RKO (cell line): ENCODE measurements around the gene DIO2.

Experiments
- DNase-seq: peaks from one replicate; pipeline ENCODE4 v3.0.0-alpha.2; 2016; ENCODE audit warnings: low spot score

The DIO2 gene

GRCh38 chr14:80211153-80212022, at the start of gene DIO2:
Gene DIO2 (minus strand): TSS chr14:80211504. CDS start chr14:80211472, 32 bp downstream.
- no peak for DNase-seq

DNA sequence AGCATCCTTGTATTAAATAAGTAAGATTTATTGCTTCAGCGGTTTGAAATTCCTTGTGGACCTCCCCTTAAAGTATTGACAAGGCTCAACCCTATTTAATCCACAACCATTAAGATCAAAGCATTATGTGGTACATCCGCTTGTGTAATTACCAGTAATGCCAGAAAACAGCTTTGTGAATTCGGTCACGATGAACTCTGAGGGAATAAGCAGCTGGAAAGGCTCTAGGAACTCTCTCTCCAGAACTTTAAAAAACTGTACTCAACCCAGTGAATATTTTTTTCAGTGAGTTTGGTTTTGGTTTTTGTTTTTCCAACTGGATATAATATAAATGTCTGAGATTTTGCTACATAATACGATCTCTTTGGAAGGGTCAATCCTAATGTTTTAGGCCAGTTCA, 49.3 kb upstream of the DIO2 start:
- DNase-seq: no peak

DNA sequence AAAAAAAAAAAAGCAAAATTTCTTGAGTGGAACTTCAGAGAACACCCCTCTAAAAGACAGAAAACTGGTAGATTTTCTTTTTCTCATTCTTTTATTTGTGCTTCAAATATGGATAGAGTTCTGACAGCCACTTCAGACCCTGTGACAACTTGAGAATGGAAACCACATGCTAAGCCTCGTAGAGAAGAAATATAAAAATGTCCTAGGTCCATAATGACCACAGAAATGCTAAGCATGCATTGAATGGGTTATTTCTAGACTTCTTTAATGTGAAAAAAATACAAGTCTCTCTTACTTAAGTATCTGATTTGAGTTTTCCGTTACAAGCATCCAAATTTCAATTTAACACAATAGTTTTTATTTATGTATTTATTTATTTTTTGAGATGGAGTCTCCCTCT, 28.3 kb upstream of the DIO2 start:
- no peak for DNase-seq

DNA sequence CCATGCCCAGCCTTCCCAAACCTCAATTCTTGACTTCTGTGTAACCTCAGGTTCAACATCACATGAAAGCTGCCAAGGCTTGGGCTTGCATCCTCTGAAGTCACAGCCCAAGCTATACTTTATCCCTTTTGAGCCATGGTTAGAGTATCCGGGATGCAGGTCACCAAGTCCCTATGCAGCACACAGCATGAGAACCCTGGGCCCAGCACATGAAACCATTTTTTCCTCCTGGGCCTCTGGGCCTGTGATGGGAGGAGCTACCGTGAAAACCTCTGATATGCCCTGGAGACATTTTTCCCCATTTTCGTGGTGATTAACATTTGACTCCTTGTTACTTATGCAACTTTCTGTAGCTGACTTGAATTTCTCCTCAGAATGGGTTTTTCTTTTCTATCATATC, 25.8 kb upstream of the DIO2 start:
- no peak for DNase-seq

DNA sequence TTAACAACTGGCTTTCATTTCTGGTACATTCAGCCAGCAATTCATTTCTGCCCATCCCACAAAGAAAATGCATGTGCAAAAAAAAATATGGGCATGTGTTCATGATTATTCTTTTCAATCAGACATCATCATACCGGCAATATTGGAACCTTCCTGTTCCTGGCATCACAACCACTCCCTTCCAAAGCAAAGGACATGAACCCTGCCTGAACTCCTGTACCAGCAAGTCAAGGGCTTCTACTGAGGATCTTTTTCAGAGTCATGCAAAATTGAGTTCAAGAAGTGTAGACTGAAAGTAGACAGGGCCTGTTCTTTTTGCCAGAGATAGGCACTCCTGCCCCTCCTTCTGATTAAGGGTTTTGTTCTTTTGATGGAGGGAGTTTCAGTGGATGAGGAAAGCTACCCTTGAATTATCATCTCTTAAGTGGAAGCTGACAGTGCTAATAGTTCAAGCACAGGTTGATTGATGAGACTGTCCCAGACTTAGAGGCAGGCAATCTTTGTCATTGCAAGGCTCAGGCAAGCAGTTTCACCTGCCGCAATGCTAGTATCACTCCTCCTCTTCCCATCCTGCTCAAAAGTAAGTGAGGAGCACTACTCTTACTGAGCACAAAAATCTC, 22.3 kb upstream of the DIO2 start:
- DNase-seq: no peak

DNA sequence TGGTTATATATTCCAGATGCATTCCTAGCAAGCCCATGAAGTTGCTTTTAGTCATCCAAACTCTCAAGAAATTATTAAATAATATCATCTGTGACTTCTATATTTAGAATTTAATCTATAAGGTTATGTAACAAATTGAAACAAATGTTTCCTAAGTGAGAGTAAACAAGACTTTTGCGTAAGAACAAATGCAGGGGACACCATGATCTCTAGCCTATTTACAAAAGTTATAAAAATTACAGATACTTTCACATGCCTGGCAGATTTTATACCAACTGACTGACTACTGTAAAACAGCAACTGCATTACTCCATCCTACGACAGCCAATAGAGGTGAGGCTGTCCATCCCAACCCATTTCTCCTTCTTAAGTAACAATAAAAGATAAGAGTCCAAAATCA, 20.4 kb upstream of the DIO2 start:
- DNase-seq: no peak

- DNase-seq: no peak
Observed at GRCh38 chr14:80223696-80224465, 12.6 kb upstream of the DIO2 start.

- no peak for DNase-seq
Observed at GRCh38 chr14:80216818-80217217, 5.5 kb upstream of the DIO2 start.

DNA sequence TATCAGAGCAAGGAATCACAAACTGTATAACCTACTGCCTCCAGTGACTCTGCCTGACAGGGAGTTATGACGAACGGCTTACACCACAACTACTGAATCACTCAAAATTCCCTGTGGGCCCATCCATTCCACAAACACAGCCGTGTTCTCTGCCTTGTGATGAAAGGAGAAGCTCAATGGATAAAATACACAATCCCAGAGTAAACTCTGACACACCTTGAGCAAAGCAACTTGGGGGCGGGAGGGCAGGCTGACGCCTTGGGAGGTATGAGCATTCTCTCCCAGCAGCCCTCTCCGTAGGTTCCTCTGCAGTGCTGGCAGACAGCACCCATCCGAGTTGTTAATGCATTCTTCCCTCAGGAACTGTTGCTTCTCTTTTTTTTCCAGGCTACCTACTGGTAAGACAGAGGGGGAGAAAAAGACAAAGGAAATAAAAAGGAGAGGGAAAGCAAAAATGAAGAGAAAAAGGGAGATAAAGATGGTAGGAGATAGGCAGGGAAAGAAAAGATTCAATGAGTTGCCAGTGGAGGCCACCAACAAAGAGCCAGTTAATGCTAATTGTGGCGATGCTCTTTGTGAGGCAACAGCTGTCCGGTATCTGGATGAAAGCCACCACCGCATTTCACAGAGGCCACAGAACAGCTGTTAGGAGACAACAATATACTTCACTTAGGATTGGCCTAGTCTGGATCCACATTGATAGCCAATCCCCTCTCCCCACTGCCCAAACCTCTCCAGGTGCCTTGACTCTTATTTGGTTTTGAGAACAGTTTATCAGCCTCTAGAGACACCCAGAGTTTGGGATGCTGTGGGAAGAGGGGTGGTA, 4.7 kb upstream of the DIO2 start:
- DNase-seq: no peak

DNA sequence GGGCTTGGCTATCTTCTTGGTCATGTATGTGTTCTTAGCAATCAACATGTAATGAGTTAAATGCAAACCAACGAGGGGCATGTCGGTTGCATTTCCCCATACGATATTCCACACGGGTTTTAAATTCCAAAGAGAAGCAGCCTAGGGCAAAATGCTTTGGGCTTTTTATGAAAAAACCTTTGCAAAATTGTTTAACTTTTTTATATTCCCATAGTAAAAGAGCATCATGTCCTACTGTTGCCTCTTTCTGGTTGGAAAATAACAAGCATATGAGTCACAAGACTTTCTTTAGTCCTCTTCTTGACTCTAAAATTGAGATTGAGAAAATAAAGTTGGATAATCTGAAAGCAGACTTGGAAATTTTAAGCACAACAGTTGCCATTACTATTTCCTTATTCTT, 3.8 kb upstream of the DIO2 start:
- DNase-seq: no peak

GRCh38 chr14:80213602-80214001, 2.3 kb upstream of the DIO2 start:
- peak; percentile 45 for DNase-seq

DNA sequence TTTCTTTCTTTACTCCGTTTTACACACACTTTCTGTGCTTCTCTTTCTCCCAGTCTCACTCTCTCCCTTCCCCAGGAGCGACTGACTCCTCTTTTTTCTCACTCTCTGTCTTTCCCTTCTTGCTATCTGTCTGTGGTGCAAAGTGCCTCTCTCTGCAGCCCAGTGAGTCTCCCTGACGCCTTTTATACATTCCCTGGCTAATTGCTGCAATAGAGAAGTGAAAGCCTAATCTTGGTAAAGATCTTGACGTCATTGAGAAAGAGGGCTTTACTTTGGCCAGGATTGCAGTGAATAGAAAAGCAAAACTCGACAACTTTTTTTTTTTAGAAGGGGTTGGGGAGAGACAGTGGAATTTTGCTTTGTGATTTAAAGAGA, 706 bp upstream of the DIO2 start:
- no peak for DNase-seq

GRCh38 chr14:80208461-80208860, 2.8 kb downstream of the DIO2 start:
- no peak for DNase-seq

DNA sequence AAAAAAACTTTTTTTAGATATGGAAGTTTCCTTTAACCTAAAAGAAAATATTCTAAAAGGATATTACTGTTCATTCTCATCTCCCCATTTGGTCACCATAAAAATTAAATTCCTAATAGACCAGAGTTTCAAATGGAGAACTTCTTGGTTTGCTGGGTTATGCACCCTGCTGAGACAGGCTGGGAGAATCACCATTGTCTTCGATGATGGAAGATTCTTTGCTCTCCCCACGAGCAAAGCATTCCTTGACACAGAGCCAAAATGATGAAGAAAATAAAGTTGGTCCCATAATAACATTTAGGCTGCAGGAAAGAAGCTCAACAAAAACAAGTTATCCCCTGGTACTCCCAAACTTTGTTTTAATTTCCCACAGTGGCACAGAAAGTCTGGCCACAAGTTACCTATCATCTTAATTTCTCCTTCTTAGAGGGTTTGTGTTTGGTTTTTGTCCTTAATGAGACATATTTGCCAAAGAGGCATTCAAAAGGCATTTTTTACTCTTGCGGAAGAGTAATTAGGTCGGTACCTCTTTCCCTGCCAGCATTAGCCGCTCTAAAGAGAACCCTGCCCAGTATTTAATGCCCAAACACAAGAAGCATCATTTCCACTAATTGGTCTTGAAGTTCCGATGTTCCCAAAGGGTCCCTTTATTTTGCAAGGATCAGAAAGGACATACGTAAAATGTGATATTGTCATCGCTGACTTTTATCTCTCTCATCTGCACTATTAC, 4.8 kb downstream of the DIO2 start:
- no peak for DNase-seq

DNA sequence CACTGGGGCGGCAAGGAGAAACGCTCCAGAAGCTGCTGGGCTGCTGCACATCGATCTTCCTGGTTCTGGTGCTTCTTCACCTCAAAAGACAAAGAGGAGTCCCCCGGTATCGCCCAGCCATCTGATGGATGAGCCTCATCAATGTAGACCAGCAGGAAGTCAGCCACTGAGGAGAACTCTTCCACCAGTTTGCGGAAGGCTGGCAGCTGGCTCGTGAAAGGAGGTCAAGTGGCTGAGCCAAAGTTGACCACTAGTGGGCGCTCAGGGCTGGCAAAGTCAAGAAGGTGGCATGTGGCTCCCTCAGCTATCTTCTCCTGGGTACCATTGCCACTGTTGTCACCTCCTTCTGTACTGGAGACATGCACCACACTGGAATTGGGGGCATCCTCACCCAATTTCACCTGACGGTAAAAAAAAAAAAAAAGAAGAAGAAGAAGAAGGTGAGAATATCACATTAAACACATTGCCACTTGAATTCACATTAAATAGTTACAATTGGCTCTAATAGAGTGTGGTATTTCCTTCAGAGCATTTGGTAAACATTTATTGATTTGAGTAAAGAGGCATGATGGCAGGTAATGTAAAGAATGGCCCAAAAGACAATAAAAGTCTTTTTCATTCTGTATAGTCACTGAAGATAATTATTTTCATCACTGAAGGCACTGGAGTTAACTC, 8.3 kb downstream of the DIO2 start:
- no peak for DNase-seq

DNA sequence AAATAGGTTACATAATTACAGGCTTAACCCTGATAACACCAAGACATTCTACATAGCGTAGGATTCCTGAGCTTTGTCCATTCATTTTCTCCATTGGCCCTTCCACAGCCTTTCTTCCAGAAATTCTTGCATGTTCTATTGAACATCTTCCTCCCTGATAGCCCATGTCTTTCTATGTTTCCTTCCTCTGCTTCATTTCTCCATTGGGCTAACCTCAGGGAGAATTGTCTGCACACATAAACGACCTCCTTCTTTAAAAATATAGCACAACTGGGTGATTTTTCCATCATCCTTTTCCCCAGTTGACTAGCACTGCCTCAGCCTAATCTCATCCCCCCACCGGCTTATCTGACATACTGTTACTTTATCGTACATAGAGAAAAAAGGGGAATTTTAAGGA, 11.2 kb downstream of the DIO2 start:
- DNase-seq: no peak

DNA sequence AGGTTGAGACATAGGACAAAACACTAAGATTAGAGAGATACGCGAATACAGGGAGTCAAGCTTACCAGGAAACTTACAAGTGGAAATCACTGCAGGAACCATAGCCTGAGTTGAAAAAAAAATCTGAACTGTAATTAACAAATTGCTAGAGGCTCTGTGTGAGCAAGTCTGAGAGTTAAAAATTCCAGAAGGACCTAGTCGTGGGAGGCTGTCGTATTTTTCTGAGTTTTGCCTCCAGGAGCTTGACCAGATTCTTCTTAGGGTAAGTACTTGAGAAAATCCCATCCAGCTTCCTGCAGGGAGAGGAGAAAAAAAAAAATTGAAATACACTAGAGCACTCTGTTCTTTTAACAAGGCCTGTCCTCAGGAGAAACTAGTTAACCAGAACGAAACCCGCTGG, 22.7 kb downstream of the DIO2 start:
- no peak for DNase-seq

DNA sequence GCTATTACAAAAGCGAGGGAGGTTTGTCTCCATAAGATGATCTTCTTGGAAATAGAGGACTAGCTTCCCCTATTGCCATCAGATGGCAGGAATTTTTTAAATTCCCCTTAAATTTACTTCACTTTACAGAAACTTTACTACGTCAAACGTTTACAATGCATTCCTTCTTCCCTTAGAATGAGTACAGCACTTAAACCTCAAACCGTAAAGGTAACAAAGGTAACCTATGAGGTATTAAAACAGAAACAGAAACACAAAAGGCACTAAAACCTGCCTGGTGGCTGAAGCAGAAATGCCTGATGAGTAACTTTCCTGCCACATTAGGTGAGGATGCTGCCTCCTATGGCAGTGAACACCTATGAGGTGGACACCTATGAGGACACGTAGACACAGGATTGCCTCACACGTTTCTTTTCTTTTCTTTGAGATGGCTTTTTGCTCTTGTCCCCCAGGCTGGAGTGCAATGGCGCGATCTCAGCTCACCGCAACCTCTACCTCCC, 25.0 kb downstream of the DIO2 start:
- DNase-seq: no peak

DNA sequence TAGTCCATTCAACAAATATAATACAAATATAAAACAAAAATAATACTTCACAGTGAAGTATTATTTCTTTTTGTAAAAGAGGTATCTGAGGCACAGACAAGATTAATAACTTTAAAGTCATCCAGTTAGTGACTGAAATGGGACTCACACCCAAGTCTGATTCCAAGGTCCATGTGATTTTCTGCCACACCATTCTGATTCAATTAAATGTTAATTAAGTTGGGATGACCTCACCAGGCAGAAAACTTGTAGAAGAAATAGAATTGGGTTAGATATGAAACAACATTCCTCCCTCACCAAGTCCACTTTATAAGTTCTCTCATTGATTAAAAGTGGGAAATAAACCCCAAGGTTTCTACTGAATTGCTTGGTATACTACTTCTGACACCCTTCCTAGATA, 34.4 kb downstream of the DIO2 start:
- DNase-seq: no peak

GRCh38 chr14:80172375-80173051, 38.8 kb downstream of the DIO2 start:
- no peak for DNase-seq
